Lower leg skin (tissue), 4 donors: Measurements from ENCODE around the gene PHTF2. TPM values are rescaled to one million over a fixed set of nuclear protein-coding genes. Genes with fewer than 3 reads are reported as not detected.

Experiments used
- DNase-seq, 2 donors: peaks; one replicate each; pipeline ENCODE4 v3.0.0-alpha.2; 2019; ENCODE audit warnings: low spot score in 2 of 2
- H3K4me3 ChIP-seq: fragments of 200-600 bp; sonication (generic); 2 replicates; pipeline ENCODE4 v1.5.1; 2017; ENCODE audit warnings: mild to moderate bottlenecking, low read depth; ENCODE audit not compliant: poor library complexity, severe bottlenecking
- POLR2A ChIP-seq, 2 donors: fragments of 450-650 bp; IDR thresholded peaks; one replicate each; pipeline ENCODE4 v1.6.1; 2016 to 2017; ENCODE audit warnings: antibody characterized with exemption in 2 of 2, mild to moderate bottlenecking in 1 of 2, moderate library complexity in 1 of 2
- WGBS, 2 donors: methylation state at CpG; one replicate each; pipeline ENCODE4 v1.1.5; 2018; 5-methylcytosine and 5-hydroxymethylcytosine counted together
- intact Hi-C: fragments of 100-400 bp; cut with DNase I; formaldehyde crosslinking; loops from one replicate; pipeline ENCODE4 v1.15.0; 2023; ENCODE audit warnings: low total_unique reads
- total RNA-seq, 4 donors: library from RNA; depleted of rRNA; stranded (reverse); fragments of >200 nt; gene quantifications; one replicate each; pipeline ENCODE4 v1.1.0, GENCODE V29; 2016
- TF ChIP-seq, protein P1 (sequence below), 3 donors: fragments of 450-650 bp; IDR thresholded peaks; one replicate each; pipeline ENCODE4 v1.5.1; 2016; ENCODE audit warnings: antibody characterized with exemption in 3 of 3, mild to moderate bottlenecking in 3 of 3, moderate library complexity in 2 of 3

PHTF2 gene
- total RNA-seq, 4 donors from 2014 or later: 6.9 to 11.9 (median 9.8) TPM

DNA sequence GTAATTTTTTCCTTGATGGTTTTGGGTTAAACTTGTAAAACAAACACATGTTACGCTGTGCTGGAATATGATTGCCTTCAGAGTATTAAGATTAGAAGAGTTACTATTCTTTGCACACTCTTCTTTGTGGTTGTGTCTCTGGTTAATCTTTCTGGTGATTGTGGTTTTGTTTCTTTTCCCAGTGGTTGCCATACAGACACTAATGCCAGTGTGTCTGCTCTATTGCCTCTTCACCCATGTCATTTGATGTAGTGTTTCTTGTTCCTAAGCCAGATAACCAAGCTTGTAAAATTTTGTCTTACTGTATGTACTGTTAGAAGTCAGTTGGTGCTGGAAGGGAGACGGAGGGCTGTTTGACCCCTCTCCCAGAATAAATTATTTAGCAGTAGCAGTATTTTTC, 124.8 kb downstream of the PHTF2 start:
- intact Hi-C loops: no loop called here
- DNase-seq: no peak
- 82 to 88% methylated on average over 2 of the region's 2 CpGs for WGBS, 2 donors
- no peak for TF ChIP-seq POLR2A (IDR thresholded peaks at IDR 0.05)
- TF ChIP-seq, protein P1, sequence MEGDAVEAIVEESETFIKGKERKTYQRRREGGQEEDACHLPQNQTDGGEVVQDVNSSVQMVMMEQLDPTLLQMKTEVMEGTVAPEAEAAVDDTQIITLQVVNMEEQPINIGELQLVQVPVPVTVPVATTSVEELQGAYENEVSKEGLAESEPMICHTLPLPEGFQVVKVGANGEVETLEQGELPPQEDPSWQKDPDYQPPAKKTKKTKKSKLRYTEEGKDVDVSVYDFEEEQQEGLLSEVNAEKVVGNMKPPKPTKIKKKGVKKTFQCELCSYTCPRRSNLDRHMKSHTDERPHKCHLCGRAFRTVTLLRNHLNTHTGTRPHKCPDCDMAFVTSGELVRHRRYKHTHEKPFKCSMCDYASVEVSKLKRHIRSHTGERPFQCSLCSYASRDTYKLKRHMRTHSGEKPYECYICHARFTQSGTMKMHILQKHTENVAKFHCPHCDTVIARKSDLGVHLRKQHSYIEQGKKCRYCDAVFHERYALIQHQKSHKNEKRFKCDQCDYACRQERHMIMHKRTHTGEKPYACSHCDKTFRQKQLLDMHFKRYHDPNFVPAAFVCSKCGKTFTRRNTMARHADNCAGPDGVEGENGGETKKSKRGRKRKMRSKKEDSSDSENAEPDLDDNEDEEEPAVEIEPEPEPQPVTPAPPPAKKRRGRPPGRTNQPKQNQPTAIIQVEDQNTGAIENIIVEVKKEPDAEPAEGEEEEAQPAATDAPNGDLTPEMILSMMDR (IDR thresholded peaks at IDR 0.05): no peak
- H3K4me3 ChIP-seq: no peak overlapping the region

DNA sequence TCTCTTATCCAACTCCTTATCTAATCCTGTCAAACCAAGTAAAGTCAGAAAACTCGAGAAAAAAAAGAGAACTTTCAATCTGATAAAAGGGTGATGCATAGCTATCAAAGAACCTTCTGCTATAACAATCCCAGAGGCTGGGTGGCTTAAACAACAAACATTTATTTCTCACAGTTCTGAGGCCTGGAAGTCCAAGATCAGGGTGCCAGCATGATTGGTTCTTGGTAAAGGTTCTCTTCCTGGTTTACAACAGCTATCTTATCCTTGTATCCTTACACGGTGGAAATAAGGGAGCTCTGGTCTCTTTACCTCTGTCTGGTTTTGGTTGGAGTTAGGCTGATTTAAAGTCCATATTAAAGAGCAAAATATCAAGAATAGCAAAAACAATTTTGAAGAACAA, 131.9 kb downstream of the PHTF2 start:
- DNase-seq: no peak
- H3K4me3 ChIP-seq: no peak overlapping the region
- TF ChIP-seq, protein P1 (IDR thresholded peaks at IDR 0.05): no peak
- TF ChIP-seq POLR2A (IDR thresholded peaks at IDR 0.05): no peak
- WGBS, 2 donors: 85 to 86% methylated on average over 2 of the region's 2 CpGs
- intact Hi-C loops: no loop called here

DNA sequence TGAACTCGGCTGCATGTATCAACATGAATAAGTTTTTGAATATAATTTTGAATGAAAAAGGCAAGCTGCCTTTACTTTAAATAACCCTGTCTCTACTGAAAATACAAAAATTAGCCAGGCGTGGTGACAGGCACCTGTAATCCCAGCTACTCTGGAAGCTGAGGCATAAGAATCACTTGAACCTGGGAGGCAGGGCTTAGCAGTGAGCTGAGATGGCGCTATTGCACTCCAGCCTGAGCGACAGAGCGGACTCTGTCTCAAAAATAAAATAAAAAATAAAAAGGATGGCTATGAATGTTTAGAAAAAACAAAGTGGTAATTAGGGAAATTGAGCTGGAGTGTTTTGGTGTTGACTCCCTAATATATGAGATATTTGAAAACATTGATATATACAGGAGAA, 133.3 kb downstream of the PHTF2 start:
- intact Hi-C loops: no loop called here
- DNase-seq: no peak

DNA sequence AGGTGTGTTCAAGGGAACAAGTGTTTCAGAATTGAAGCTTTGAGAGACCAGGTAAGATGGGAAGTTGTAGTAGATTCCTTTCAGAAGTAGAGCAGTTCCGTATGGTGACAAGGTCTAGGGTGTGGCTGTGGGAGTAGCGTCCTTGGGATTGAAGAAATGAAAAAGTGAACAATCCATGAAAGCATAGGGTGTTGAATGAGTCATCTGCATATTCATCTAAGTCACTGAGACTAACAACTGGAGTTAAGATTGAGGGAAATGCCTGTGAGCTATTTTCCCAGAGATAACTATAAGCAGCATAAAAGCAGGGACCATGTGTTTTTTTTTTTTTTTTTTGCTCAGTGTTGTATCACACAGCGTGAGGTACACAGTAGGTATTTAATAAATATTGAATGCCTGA, 134.8 kb downstream of the PHTF2 start:
- TF ChIP-seq, protein P1 (IDR thresholded peaks at IDR 0.05): no peak
- TF ChIP-seq POLR2A (IDR thresholded peaks at IDR 0.05): no peak
- WGBS, 2 donors: 57 to 64% methylated on average over 3 of the region's 3 CpGs
- no peak overlapping the region for H3K4me3 ChIP-seq
- no peak for DNase-seq
- intact Hi-C loops: no loop called here

More for the DNA sequence above, 133.3 kb downstream of the PHTF2 start:
- 77 to 83% methylated on average over 5 of the region's 5 CpGs for WGBS, 2 donors
- H3K4me3 ChIP-seq: no peak overlapping the region
- TF ChIP-seq POLR2A (IDR thresholded peaks at IDR 0.05): no peak
- TF ChIP-seq, protein P1 (IDR thresholded peaks at IDR 0.05): no peak

DNA sequence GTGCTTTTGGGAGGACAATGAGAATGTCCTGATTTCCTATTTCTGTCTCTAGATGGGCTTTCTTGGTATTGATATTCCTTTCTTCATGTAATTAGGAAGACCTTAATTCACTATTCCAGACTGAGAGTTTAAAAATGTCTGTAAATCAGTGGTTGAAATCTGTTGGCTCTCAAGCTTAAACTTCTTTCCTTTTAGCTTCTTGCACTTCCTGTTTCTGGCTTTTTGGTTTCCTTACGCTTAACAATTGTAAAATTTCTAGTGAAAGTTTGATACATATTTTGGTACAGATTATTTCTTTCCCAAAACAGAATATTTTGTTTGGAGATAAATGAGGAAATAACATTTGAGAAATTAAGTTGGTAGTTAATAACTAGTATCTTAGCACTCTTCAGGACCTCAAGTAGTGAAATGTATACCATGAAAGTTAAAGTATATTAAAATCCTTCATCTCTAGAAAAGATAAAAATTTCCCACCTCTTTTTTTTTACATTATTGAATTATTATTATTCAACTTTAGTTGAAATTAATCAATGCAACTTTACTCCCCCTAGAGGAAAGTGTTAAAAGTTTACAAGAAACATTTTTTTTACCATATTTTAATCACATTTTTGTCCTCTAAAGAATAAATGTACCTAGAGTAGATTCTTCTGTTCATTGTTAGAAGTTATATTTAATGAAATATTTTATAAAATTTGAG, 137.2 kb downstream of the PHTF2 start:
- WGBS, 2 donors: 69 to 83% methylated on average over 1 of the region's 1 CpG
- TF ChIP-seq, protein P1 (IDR thresholded peaks at IDR 0.05): no peak
- TF ChIP-seq POLR2A (IDR thresholded peaks at IDR 0.05): no peak
- intact Hi-C loops: no loop called here
- no peak for DNase-seq
- H3K4me3 ChIP-seq: no peak overlapping the region

DNA sequence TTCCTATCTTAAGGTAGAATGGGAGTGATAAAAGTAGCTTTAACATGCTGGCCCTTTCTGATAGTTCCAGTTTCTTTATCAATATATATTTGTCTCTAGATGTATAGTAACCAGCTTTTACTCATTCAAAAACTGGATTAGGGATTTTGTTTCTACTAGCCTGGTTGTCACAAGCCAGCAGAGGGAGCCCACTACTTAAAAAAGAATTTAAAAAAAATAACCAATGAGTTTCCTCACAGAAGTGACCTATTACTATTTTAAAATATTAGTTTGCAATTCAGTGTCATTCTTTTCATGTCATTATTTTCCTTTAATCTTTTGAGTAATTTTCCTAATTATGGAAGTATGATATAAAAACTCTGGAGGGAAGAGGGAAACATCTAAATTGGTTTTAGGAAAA, 142.1 kb downstream of the PHTF2 start:
- DNase-seq: no peak
- H3K4me3 ChIP-seq: no peak overlapping the region
- TF ChIP-seq, protein P1 (IDR thresholded peaks at IDR 0.05): no peak
- TF ChIP-seq POLR2A (IDR thresholded peaks at IDR 0.05): no peak
- intact Hi-C loops: loop anchor here (10.0 kb wide), 1 partner anchor 796 kb away; no protein-coding TSS in a partner anchor
